Ascending aorta (tissue), 2 donors: ENCODE results near the gene EMILIN1. TPM values are rescaled to one million over a fixed set of nuclear protein-coding genes. Genes with fewer than 3 reads are reported as not detected.

Source experiments
- DNase-seq, 2 donors: peaks; one replicate each; pipeline ENCODE4 v3.0.0-alpha.2; 2019; ENCODE audit warnings: low spot score in 2 of 2
- H3K27ac ChIP-seq, 2 donors: fragments of 200-600 bp; sonication (generic); one replicate each; pipeline ENCODE4 v1.5.1; 2016 to 2017; ENCODE audit warnings: mild to moderate bottlenecking in 1 of 2
- H3K27me3 ChIP-seq: fragments of 200-600 bp; sonication (generic); one replicate; pipeline ENCODE4 v1.5.1; 2017
- H3K36me3 ChIP-seq, 2 donors: fragments of 200-600 bp; sonication (generic); one replicate each; pipeline ENCODE4 v1.5.1; 2016
- H3K4me1 ChIP-seq, 2 donors: fragments of 200-600 bp; sonication (generic); one replicate each; pipeline ENCODE4 v1.5.1; 2016 to 2017; ENCODE audit warnings: mild to moderate bottlenecking in 1 of 2
- H3K4me3 ChIP-seq, 2 donors: fragments of 200-600 bp; sonication (generic); one replicate each; pipeline ENCODE4 v1.5.1; 2016 to 2017; ENCODE audit warnings: mild to moderate bottlenecking in 1 of 2
- H3K9me3 ChIP-seq, 2 donors: fragments of 200-600 bp; sonication (generic); one replicate each; pipeline ENCODE4 v1.5.1; 2016
- CTCF ChIP-seq, 3 experiments: fragments of 200-600 bp in 2 of 3; fragments of 450-650 bp in 1 of 3; sonication (generic) in 2 of 3; IDR thresholded peaks; one replicate each; pipeline ENCODE4 v1.5.1; 2016 to 2019; ENCODE audit warnings: antibody characterized with exemption in 3 of 3, mild to moderate bottlenecking in 1 of 3, moderate library complexity in 1 of 3
- intact Hi-C: fragments of 100-400 bp; cut with DNase I; formaldehyde crosslinking; loops from one replicate; pipeline ENCODE4 v1.15.1; 2023
- total RNA-seq: library from RNA; depleted of rRNA; stranded (reverse); fragments of >200 nt; gene quantifications from one replicate; pipeline ENCODE4 v1.1.0, GENCODE V29; 2016

Gene EMILIN1
- total RNA-seq, 1 donor from 2014 or later: 301 TPM

- Histone ChIP-seq H3K4me3 (no peak overlapping the region), H3K9me3 (no peaks in the 10 kb centered on the region), H3K4me1 (no peaks in the 10 kb centered on the region), H3K36me3 (peaks cover 39 to 60% of the 10 kb centered on the region in 2 donors), H3K27ac (no peak overlapping the region), H3K27me3 (no peaks in the 10 kb centered on the region)
- DNase-seq: no peak
- no peak for TF ChIP-seq CTCF (IDR thresholded peaks at IDR 0.05)
- intact Hi-C loops: no loop called here
Measured at GRCh38 chr2:27057184-27057583, 21.2 kb upstream of the EMILIN1 start.

- intact Hi-C loops: no loop called here
- no peak for TF ChIP-seq CTCF (IDR thresholded peaks at IDR 0.05)
- no peak overlapping the region for H3K4me3 ChIP-seq
- no peak overlapping the region for H3K27ac ChIP-seq
- H3K9me3 ChIP-seq: no peaks in the 10 kb centered on the region
- no peak for DNase-seq
- H3K36me3 ChIP-seq: peaks cover 39 to 66% of the 10 kb centered on the region in 2 donors
- H3K4me1 ChIP-seq: no peaks in the 10 kb centered on the region
- no peaks in the 10 kb centered on the region for H3K27me3 ChIP-seq
Measured at GRCh38 chr2:27058210-27058609, 20.2 kb upstream of the EMILIN1 start.

GRCh38 chr2:27059141-27059820 is 19.1 kb upstream of the EMILIN1 start:
- no peak for TF ChIP-seq CTCF (IDR thresholded peaks at IDR 0.05)
- intact Hi-C loops: no loop called here
- H3K4me1 ChIP-seq: no peaks in the 10 kb centered on the region
- H3K9me3 ChIP-seq: no peaks in the 10 kb centered on the region
- no peak overlapping the region for H3K4me3 ChIP-seq
- peaks cover 39 to 60% of the 10 kb centered on the region in 2 donors for H3K36me3 ChIP-seq
- no peak for DNase-seq
- no peaks in the 10 kb centered on the region for H3K27me3 ChIP-seq
- H3K27ac ChIP-seq: no peak overlapping the region

GRCh38 chr2:27060323-27060722 is 18.1 kb upstream of the EMILIN1 start:
- peaks cover 30 to 56% of the 10 kb centered on the region in 2 donors for H3K36me3 ChIP-seq
- intact Hi-C loops: no loop called here

GRCh38 chr2:27065128-27065527 is 13.3 kb upstream of the EMILIN1 start:
- Histone ChIP-seq H3K27me3 (no peaks in the 10 kb centered on the region), H3K4me3 (no peak overlapping the region), H3K9me3 (no peaks in the 10 kb centered on the region), H3K4me1 (peaks cover 2 to 17% of the 10 kb centered on the region in 2 donors), H3K27ac (no peak overlapping the region), H3K36me3 (peaks cover 0 to 57% of the 10 kb centered on the region in 2 donors)
- no peak for TF ChIP-seq CTCF (IDR thresholded peaks at IDR 0.05)
- no peak for DNase-seq
- intact Hi-C loops: no loop called here

More at GRCh38 chr2:27060323-27060722, 18.1 kb upstream of the EMILIN1 start:
- Histone ChIP-seq H3K9me3 (no peaks in the 10 kb centered on the region), H3K27ac (no peak overlapping the region), H3K4me1 (no peaks in the 10 kb centered on the region), H3K4me3 (no peak overlapping the region), H3K27me3 (no peaks in the 10 kb centered on the region)
- no peak for TF ChIP-seq CTCF (IDR thresholded peaks at IDR 0.05)
- DNase-seq: no peak
